Peyer's patch (tissue), 4 donors: ENCODE results near the gene LACC1.
A peak's percentile ranks its signal among the peaks of the same experiment; 100 is the strongest.

ENCODE experiments used
- POLR2A ChIP-seq, 2 donors: fragments of 450-650 bp; IDR thresholded peaks; one replicate each; pipeline ENCODE4 v1.5.1; 2017; ENCODE audit warnings: antibody characterized with exemption in 2 of 2, mild to moderate bottlenecking in 2 of 2, moderate library complexity in 2 of 2
- TF ChIP-seq, protein P1 (sequence below), 6 experiments: fragments of 450-650 bp in 4 of 6; fragments of 200-600 bp in 2 of 6; sonication (generic) in 1 of 6; IDR thresholded peaks; one replicate each; pipeline ENCODE4 v1.5.1; 2017 to 2019; ENCODE audit warnings: antibody characterized with exemption in 6 of 6, mild to moderate bottlenecking in 3 of 6, moderate library complexity in 1 of 6

DNA sequence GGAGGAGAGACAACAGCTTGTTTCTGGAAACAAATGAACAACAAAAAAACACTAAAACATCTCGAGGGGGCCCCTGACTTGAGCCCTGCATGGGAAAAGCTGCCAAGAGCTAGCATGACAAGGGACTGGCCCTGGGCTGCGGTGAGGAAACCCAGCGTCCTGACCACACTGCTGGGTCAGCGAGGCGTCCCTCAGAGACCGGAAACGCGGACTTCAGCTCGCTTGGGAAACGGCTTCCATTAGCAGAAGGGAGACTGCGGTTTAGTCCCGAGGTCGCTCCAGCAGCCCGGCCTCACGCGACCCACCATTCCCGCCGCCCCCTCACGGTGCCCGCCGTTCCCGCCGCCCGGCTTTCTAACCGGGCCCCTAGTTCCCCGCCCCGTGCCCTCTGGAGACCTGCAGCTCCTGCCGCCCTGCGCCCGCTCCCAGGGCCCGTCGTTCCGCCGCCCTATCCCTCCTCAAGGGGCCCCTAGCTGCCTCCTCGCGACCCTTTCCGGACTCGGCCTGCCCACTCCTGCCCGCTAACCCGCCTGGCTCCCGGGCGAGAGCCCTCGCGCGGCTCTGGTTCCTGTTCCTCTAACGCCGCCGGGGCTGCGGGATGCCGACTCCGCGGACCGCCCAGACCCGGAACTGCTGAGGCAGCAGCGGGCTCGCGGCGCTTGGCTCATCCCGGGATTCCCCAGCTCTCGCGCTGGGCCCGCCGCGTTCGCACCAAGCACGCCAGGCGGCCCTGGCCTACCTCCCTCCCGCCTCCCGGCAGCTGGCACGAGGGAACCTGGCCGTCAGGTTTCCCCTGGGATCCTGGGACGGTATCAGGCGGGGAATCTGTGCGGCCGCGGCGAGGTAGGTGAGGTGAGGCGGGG, 581 bp upstream of the LACC1 start, which contains the start of gene CCDC122:
- TF ChIP-seq, protein P1, sequence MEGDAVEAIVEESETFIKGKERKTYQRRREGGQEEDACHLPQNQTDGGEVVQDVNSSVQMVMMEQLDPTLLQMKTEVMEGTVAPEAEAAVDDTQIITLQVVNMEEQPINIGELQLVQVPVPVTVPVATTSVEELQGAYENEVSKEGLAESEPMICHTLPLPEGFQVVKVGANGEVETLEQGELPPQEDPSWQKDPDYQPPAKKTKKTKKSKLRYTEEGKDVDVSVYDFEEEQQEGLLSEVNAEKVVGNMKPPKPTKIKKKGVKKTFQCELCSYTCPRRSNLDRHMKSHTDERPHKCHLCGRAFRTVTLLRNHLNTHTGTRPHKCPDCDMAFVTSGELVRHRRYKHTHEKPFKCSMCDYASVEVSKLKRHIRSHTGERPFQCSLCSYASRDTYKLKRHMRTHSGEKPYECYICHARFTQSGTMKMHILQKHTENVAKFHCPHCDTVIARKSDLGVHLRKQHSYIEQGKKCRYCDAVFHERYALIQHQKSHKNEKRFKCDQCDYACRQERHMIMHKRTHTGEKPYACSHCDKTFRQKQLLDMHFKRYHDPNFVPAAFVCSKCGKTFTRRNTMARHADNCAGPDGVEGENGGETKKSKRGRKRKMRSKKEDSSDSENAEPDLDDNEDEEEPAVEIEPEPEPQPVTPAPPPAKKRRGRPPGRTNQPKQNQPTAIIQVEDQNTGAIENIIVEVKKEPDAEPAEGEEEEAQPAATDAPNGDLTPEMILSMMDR (IDR thresholded peaks at IDR 0.05): no peak
- peak; percentile 80 to 94 for TF ChIP-seq POLR2A (IDR thresholded peaks at IDR 0.05)
